GM12891 (cell line): ENCODE data around the gene EVC2.

Experiments
- POLR2A ChIP-seq: IDR thresholded peaks from 2 replicates; pipeline ENCODE4 v1.6.1; 2011; ENCODE audit warnings: low read depth, low read length, control low read depth
- POLR2AphosphoS5 ChIP-seq: IDR thresholded peaks from 2 replicates; pipeline ENCODE4 v1.6.1; 2011; ENCODE audit warnings: low read depth, low read length, control low read depth
- SPI1 ChIP-seq: IDR thresholded peaks from 2 replicates; pipeline ENCODE4 v1.6.1; 2011; ENCODE audit warnings: low read depth, low read length, control low read depth
- TAF1 ChIP-seq: IDR thresholded peaks from 2 replicates; pipeline ENCODE4 v1.6.1; 2011; ENCODE audit warnings: low read depth, low read length, control low read depth

- TF ChIP-seq SPI1 (no peak), POLR2A (no peak), TAF1 (no peak), POLR2AphosphoS5 (no peak)
Measured at GRCh38 chr4:5552451-5552850, 155.9 kb downstream of the EVC2 start.
